GM21786 (cell line): ENCODE data around the gene CNIH3.

Source experiments
- ATAC-seq: cut with Tn5 transposase; IDR thresholded peaks from one replicate; pipeline ENCODE4 v1.9.1; 2021; ENCODE audit not compliant: unreplicated experiment

Gene CNIH3

DNA sequence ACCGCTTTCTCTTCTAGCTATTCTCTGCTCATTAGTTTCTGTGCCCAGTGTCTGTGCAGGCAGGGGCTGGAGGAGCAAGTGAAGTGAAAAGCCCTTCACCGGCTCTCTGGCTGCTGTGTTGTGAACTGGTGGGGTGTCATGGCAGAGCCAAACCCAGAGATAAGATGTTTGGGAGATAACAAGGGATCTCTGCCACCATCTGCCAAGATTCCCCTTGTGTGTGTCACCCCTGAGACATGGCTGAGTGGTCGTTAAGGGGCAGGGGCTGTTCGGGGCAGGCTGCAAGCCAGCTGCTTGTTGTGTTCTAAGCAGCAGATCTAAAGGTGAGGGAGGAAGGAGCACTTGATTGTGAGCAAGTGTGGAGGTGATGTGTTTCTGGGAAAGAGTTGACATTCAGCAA, 24.5 kb downstream of the CNIH3 start:
- no peak for ATAC-seq

DNA sequence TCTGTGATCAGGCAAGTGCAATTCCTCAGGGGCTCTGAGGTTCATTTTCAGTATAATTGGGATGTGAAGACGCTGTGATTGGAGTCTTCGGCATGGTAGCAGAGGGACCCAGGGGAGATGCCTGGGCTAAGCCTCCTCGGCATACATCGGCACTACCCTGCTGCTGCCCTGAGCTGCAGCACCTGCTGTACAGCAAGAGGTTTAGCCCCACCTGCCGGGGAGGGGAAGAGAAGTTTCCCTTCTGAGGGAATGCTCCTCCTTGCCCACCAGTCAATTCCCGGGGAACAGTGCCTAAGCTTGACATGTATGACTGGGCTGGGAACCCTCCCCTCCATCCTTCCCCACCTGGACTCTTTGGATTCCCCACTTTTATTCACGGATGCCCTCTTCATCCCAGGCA, 24.9 kb downstream of the CNIH3 start:
- no peak for ATAC-seq

DNA sequence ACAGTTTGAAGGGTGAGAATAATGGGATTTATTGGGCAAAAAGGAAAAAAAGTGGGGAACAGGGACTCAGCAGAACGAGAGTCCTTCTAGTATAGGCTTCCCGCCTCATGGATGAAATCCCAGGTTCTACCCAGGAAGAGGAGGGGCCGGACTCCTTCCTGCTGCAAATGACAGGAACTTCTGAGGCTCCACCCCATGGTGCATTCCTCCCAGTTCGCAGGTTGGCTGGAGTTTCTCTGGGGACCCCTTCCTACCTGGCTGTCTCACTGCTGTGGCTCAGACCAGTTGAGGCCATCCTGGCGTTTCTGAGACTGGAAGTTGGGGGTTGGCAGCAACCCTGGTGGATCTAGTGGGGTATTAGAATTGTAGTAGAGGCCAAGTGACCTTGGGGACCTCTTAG, 27.5 kb downstream of the CNIH3 start:
- ATAC-seq, result no peak

DNA sequence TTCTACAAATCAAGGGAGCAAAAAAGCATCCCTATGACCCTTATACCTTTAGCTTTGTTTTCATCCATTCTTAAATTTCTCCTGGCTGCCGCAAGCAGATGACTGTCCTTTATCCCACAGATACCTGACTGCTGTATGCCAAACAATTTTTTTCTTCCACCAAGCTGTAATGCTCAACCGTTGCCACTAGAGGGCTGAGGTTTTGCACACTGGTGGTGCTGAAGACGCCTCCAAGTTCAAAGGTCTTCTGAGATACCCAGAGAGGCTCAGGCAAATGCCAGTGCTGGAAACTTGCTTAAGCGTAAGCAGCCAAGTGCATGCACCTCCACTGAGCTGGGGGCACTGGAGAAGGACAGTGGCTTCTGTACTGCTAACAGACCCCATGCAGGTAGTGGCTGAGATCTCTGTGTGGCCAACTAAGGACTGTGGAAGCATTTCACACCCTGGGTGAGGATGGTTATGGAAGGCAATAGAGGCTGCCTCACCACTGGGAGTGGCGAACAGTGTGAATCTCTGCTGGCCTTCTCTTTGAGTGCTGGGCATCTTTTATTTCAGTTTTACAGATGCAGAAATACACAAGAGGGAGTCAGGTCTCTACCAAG, 28.5 kb downstream of the CNIH3 start:
- ATAC-seq, result peak; percentile 61

DNA sequence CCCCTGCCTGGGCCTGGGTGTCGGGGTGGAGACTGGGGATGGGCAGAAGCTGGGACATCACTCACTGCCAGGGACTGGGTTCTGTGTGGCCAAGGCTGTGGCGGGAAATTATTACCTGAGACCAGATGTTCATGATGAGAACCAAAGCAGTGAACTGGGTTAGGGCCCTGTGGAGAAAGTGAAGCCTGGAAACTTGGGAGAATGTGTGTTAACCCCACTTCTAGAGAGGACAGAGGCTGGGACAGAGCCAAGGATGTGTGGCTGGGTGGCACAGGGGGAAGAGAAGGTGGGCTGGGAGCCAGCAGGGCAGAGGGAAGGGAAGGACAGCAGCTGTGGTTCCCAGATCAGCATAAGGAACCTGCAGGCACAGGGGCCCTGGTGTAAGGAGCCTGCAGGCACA, 31.3 kb downstream of the CNIH3 start:
- no peak for ATAC-seq

DNA sequence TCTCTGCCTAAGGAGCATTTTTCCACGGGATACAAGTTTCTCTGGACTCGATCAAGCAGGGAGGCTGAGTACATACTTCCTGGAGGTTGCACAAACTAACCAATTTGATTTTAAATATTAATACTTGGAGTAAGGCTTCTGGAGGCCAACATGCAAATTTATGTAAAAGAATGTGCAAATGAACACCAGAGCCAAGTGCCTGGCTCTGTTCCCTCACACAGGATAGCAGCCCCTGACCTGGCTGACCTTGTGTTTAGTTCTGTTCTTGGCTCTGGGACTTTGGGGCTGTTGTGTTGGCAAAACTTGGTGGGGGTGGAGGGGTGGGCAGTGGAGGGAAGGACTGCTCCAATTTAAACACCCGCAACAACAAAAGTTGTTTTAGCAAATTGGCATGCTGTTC, 34.2 kb downstream of the CNIH3 start:
- no peak for ATAC-seq

DNA sequence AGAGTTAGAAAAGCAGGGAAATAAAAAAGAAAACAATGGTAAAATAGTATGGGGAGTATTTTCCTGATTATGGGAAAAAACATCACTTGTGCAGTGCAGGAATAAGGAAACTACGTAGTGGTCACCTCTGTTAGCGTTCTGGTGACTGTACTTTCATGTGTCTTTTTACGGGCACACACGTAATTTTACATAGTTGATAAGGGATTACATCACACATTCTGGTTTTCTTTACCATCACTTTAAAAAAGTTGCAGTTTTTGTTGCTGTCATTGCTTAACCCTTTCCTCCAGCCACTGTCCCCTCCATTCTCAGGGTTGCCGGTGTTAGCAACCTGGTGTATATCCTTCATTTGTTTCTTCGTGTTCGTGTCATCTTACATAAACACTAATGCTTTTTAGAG, 35.1 kb downstream of the CNIH3 start:
- ATAC-seq, result no peak

DNA sequence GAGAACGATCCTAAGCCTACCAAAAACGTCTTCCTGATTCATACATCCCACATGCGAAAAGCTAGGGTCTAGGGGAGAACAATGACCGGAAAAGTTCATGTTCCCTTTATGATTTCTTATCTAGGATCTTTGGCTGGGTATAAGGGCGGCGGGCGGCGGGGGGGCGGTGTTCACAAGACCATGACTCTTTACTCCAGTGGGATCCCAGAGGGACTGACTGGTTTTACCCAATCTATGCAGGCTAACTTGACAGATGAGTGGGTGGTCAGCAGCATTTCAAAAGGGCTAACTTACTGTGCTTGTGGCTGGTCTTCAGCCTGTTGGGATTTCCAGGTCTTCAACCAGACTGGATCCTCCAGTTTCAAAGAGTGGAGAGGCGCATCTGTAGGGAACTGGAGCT, 40.3 kb downstream of the CNIH3 start:
- no peak for ATAC-seq

DNA sequence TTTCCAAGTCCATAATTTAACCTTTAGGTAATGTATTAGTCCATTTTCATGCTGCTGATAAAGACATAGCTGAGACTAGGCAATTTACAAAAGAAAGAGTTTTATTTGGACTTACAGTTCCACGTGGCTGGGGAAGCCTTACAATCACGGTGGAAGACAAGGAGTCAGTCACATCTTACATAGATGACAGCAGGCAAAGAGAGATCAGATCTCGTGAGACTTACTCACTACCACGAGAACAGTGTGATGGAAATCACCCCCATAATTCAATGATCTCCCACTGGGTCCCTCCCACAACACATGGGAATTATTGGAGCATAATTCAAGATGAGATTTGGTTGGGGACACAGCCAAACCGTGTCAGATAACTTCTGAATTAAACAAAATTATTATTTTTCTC, 44.0 kb downstream of the CNIH3 start:
- no peak for ATAC-seq

DNA sequence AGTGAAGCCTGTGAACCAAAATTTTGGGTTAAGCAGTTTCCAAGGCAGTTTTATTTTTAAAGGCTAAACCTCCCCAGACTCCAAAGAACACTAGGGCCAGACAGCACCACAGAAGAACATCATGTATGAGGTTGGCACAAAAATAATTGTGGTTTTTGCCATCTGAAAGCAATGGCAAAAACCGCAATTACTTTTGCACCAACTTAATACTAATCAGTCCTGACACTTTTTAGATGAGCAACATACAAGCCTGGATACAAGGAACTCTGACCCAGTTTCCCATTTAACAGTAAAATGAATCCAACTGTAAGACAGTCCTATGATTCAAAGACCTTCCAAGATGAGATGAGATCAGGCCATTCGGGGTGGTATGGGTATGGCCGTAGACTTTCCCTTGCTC, 46.8 kb downstream of the CNIH3 start:
- ATAC-seq, result no peak

DNA sequence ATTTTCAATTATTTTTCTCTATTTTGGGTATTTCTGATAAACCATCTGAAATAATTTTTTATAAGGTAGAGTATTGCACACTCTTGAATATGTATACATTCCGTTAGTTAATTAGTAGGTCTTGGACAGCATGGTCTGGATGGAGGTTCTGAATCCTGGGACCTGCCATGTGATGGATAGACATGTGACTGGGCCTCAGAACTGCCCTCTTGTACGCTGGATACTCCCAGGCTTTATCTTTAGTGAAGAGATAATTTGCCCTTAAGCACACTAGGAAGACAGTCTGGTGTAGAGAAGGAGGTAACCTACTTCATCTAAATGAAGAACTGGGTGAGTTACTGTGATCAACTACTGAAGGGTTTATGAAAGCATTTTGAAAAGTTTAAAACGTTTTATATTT, 48.9 kb downstream of the CNIH3 start:
- ATAC-seq, result no peak

DNA sequence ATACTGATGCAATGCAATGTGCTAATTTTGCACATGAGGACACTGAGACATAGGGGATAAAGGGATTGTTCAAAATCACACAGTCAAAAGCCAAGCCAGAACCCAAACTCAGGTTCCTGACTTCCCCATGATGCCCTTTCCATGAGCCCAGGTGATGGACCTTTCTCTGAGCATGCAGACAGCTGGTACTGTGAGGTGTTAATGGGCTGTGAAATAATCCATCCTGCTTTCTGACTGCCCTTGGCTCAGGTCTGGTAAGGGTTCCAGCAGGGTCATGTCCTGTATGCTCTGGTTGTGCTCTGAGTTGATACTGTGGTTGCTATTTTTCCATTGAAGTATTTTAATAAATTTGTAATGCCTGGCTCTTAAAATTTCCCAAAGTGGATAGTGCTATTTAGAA, 50.0 kb downstream of the CNIH3 start:
- ATAC-seq, result no peak

DNA sequence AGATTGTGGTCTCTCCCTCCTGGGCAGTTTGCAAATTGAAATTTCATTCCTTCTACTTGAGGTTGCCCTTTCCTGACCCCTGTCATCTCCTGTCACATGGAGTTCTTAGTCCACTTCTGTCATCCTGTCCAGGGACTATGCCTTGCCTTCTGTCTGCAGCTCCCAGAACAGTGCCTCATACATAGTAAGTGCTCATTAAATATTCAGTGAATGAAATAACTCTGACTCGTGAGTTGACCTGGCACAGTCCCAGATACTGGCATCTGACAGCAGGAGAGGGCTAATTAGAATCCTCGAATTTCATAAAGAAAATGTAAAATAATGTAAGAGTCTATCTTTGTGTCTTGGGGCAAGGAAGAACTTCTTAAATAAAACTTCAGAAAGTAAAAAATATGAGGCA, 50.8 kb downstream of the CNIH3 start:
- no peak for ATAC-seq

DNA sequence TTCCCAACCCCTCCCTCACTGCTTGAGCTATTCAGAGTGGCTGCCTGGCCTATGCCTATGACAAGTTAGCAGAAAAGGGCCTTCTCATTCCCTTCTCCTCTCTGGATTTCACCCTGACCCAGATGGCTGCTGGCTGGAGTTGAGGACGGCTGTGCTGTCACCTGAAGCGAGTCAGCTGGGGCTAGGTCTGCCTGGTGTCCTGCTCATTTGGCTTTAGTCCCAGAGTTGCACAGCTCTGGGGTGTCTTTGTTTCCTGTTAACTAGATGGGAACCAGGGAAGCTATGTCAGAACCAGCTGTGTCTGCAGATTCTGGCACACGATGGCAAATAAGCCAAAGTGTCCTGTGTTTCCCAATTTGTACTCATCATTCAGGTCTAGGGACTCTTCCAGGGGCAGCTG, 52.9 kb downstream of the CNIH3 start:
- ATAC-seq, result no peak

DNA sequence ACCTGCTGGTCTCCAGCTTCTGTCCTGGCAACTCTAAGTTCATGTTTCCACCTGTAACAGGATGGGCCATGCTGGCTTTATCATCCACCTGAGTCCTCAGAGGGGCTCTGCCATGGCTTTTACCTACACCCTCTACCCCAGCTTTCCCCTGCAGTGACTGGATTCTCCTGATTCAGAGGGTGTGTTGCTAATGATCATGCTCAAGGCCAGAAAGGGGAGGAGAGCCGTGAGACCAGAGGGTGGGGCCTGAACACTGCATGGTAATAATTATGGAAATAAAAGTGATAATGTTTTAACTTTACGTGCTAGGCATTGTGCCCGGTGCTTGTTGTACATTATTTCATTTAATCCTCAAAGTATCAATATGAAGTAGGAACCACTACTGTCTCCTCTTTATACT, 53.3 kb downstream of the CNIH3 start:
- no peak for ATAC-seq

DNA sequence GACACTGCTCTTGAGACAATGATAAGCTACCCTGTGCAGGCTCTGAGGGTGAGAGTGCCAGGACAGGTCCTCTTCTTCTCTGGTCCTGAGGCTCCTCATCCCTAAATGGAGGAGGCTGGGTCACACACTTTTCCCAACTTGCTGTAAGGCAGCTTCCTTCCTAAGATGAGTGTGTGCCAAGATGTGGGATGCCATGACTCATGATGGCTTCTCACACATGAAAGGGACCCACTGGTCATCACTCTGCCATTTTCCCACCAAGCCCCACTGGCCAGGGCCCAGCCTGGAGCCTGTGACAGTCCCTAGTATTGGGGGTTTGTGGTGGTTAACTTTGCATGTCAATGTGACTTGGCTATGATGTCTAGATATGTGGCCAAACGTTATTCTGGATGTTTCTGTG, 54.4 kb downstream of the CNIH3 start:
- no peak for ATAC-seq

DNA sequence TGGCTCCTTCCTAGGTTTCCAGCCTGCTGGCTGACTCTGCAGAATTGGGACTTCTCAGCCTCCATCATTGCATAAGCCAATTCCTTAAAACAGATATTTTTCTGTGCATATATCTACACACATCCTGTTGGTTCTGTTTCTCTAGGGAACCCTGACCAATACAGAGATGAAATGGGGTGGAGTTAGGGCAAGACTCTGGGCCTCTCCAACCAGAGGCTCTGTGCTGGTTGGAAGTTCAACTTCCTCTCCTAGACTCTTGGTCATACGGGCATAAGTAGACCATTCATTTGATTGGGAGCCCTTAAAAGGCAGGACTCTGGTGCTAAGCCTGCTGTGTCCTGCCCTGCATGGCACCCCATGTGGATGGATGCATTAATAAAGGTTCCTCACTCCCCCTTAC, 55.0 kb downstream of the CNIH3 start:
- no peak for ATAC-seq

DNA sequence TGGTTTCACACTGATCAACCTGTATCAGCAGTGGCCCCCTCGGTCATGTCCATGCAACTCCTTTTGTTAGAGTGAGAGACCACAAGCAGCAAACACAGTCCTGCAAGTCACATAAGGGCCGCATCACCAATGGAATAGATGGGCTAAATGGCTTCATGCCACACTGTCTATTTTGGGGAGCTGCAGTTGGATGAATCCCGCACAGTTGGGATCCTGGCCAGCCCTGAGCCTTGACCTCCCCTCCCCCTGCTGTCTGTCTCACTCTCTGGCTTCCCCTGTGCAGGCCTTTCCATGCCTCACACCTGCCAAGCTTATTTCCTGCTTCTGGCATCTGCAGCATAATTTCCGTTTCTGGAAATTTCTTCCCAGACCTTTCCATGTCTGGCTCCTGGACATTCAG, 57.0 kb downstream of the CNIH3 start:
- no peak for ATAC-seq

DNA sequence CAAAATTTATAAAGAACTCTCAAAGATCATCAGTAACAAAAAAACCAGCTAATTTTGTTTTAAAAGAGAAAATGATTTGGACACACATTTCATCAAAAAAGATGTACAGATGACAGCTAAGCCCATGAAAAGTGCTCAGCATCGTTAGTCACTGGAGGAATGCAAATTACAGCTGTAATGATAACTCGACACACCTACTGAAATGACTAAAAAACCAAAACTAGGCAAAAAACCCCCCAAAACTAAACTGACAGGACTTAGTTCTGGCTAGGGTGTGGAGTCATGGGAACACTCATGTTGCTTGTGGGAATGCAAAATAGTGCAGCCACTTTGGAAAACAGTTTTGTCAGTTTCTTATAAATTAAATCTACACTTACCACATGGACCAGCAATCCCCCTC, 59.5 kb downstream of the CNIH3 start:
- ATAC-seq, result no peak

DNA sequence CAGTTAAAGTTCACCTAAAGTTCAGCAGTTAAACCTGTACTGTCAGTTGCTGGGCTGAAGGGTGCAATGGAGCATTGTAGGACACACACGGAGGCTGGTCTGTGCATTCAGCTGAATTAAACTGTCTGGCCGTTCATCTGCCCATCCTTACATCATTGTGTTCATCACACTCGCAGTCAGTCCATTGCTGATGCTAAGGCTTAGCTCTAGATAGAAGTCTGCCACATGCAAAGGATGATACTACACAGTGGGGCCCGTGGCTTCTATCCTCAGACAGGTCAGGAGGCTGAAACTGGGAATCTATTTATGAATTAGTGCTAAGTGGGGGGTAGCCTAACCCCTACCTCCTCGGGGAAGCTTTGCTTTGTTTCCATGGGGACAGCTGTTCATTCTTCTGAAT, 60.4 kb downstream of the CNIH3 start:
- no peak for ATAC-seq

DNA sequence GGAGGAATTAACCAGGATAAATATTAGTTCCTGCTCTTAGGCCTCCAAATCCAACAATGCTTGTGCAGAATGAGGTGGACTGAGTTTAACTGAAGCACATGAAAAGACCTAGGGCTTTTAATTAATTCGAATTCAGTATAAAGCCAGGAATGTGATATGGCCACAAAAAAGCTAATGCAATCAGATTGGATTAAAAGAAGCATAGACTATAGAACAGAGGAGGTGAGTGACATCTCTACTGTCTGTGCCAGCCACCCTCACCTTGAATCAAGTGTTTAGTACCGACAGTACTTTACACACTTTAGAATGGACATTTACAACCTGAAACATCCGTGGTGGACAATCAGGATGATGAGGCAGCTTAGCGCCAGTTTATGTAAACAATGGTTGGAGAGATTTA, 62.1 kb downstream of the CNIH3 start:
- no peak for ATAC-seq

DNA sequence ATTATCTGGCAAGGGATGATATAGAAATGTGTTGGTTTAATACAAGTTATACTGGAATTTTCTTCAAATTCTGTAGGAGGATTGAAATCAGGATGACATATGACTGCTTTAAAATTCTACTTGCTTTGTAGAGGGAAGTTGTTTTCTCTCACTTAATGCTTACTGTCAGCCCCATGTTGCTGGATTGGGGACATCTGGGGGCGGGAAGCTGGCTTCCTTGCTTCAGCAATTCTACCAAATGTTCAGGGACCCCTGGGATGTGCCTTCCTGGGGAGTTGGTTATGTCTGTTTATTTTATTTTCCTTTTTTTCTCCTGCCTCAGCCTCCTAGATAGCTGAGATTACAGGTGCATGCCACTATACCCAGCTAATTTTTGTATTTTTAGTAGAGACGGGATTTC, 63.5 kb downstream of the CNIH3 start:
- ATAC-seq, result no peak

DNA sequence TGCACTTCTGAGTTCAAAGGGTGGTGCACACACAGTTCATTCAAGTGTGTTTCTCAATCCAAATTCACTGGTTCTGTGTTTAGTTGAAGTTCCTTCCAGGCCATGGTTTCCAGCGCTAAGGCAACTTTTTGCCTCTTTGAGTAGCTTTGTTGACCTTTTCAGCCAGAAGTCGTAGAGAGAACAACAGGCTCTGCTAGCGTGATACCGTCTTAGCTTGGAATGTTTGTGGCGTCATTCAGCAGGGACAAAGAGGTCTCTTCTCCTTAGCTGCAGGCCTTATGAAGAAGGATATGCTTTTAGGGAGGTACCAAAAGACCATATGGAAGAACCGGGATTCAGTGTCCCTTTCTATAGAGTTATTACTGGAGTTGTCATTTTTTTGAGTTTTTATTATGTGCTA, 65.7 kb downstream of the CNIH3 start:
- no peak for ATAC-seq

DNA sequence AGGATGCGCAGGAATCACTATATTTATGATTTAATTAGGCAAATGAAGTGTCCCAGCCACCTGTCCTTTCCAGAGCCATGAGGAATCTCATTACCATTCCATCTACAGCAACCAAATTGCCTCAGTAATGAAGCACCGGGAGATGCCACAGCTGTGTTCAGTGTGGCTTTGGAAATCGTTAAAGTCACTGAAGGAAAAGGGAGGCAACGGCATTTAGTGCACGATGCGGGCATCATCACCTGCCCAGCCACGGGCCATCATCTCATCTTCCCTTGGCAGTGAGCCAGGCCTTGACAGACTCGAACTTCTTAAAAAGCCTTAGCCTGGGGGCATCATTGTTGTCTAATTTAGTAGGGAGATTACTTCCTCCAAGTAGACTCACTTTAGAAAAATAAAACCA, 67.8 kb downstream of the CNIH3 start:
- no peak for ATAC-seq
